Activated naive CD8-positive, alpha-beta T cell treated with anti-CD3 and anti-CD28 coated beads, Interleukin-2, amount 50 U/mL, for 24 hours (primary cell): ENCODE results near the gene ARAF.
"Not testable (repeated sequence)": the region's sequence is repeated elsewhere in the genome, so short reads cannot be mapped to it uniquely, and the experiment has no call there.

ENCODE experiments used
- ATAC-seq: fragments of 150-1000 bp; cut with Tn5 transposase; one replicate; pipeline ENCODE4 v1.10.0; 2021
- DNase-seq: peaks from one replicate; pipeline ENCODE4 v3.0.0; 2021
- H3K27ac Mint-ChIP-seq: one replicate; pipeline ENCODE4 v1.8.0; 2021; ENCODE audit warnings: mild to moderate bottlenecking, mixed read lengths
- H3K27me3 Mint-ChIP-seq: one replicate; pipeline ENCODE4 v1.8.0; 2021; ENCODE audit warnings: mixed read lengths
- H3K36me3 Mint-ChIP-seq: one replicate; pipeline ENCODE4 v1.8.0; 2021; ENCODE audit warnings: low read depth, mixed read lengths
- H3K4me1 Mint-ChIP-seq: one replicate; pipeline ENCODE4 v1.8.0; 2021; ENCODE audit warnings: mixed read lengths
- H3K4me3 Mint-ChIP-seq: one replicate; pipeline ENCODE4 v1.8.0; 2021; ENCODE audit warnings: mild to moderate bottlenecking, moderate library complexity, mixed read lengths
- H3K9me3 Mint-ChIP-seq: one replicate; pipeline ENCODE4 v1.8.0; 2021; ENCODE audit warnings: mixed read lengths

ARAF gene

DNA sequence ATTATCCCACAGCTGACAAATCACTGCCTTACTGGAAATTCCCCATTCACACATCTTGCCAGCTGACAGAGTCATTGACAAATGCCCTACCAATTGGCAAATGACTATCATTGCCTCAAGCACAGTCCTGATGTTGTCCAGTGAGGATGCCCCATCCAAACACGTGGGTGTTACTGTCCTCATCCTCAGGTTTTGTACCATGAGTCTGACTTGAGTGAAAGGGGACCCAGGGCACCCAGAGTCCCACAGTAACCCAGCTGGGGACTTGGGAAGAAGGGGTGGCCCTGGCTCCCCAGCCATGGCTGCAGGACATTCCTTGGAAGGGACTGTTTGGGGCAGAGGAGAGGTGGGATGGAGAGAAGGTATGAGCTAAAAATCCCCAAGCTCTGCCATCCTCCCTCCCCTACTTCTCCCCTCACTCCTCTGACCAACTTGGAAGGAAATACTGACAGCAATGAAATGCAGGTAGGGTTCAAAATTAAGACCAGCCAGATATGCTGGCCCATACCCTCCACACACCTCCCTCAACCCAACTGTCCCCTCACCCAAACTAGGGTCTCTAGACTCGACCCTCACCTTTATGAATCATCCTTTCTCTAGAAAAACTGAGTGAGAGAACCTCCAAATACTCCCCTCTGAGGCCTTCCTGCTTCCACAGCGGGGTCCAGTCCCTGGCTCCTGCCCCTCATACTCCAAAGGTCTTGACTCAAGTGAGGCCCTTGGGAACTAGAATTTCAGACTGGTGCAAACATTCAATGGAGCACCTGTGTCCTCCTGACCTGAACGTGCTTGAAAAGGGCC lies 26.3 kb downstream of the ARAF start:
- H3K27me3 Mint-ChIP-seq = no peaks in the 10 kb centered on the region
- no peaks in the 10 kb centered on the region for H3K9me3 Mint-ChIP-seq
- no peaks in the 10 kb centered on the region for H3K36me3 Mint-ChIP-seq
- H3K27ac Mint-ChIP-seq = no peak overlapping the region
- ATAC-seq (no peak), DNase-seq (no peak)
- no peak overlapping the region for H3K4me3 Mint-ChIP-seq
- H3K4me1 Mint-ChIP-seq = peaks cover 22% of the 10 kb centered on the region

DNA sequence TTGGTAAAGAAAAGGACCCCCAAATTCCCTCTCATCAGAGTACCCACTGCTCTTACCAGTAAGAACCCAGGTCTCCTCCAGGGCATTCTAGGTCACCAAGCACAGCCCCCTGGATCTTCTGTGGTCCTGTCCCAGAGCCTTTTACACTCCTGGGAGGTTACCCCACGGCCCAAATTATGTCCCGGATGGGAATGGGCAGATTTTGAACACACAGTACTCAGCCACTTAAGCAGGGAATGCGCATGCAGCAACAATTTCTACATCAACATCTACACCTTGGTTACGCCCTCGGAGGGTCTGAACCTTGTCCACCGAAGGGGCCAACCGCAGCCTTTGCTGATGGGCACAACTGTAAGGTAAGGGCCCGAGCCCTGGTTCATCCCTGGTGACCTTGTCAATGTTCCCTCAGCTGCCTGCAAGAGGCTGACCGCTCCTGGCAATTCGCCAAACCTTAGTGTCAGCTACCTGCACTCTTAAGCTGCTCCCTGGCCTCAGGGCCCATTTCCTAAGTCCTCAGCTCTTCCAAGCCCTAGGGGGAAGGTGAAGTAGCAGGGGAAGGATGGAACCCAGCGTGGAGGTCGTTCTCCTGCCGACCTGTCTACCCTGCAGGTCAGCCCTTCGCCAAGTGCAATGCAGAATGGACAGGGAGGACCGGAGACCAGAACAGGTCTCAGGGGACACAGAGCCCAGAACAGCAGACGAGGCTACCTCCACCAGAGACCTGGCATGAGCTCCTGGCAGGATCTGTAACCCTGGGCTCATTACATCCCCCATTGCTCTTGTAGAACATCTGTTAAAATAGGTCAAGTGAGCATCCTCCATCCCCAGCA lies 27.1 kb downstream of the ARAF start:
- DNase-seq = no peak
- Mint-ChIP-seq H3K4me1 (peaks cover 19% of the 10 kb centered on the region), H3K36me3 (no peaks in the 10 kb centered on the region), H3K27me3 (no peaks in the 10 kb centered on the region), H3K27ac (no peak overlapping the region), H3K9me3 (no peaks in the 10 kb centered on the region), H3K4me3 (no peak overlapping the region)
- no peak for ATAC-seq

DNA sequence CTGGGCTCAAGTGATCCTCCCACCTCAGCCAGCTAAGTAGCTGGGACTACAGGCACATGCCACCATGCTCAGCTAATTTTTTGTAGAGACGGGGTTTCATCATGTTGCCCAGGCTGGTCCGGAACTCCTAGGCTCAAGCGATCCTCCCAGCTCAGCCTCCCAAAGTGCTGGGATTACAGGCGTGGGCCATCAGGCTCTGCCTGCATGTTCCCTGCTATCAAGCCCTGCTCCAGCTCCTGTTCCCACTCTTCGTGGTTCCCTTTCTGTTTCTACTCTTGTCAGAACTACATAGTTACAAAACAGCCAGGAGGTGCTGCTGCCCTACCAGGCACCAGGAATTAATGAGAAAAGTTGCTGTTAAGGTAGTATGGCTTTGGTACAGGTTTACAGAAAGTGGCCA lies 30.0 kb downstream of the ARAF start:
- no peak overlapping the region for H3K27ac Mint-ChIP-seq
- H3K27me3 Mint-ChIP-seq = no peaks in the 10 kb centered on the region
- no peaks in the 10 kb centered on the region for H3K36me3 Mint-ChIP-seq
- peaks cover 5% of the 10 kb centered on the region for H3K4me1 Mint-ChIP-seq
- DNase-seq = no peak
- H3K9me3 Mint-ChIP-seq = no peaks in the 10 kb centered on the region
- ATAC-seq = no peak
- no peak overlapping the region for H3K4me3 Mint-ChIP-seq

DNA sequence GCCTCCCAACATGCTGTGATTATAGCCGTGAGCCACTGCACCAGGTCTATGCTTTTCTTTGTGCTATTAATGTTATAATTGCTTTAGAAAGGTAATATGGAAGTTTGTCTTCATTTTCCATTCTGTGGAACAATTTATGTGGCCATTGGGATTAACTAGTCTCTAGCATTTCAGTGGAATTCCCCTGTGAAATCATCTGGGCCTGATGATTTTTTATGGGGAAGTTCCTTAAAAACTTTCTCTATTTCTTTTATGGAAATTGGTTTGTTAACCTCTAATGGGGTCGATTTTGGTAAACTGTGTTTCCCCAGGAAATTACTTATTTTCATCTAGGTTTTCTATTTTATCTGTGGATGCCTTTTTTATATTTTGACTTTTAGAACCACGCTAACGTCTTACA lies 32.5 kb downstream of the ARAF start:
- Mint-ChIP-seq H3K9me3 (peaks cover 10% of the 10 kb centered on the region), H3K4me1 (peaks cover 8% of the 10 kb centered on the region), H3K4me3 (no peak overlapping the region), H3K36me3 (peaks cover 2% of the 10 kb centered on the region), H3K27ac (no peak overlapping the region), H3K27me3 (no peaks in the 10 kb centered on the region)
- ATAC-seq (no peak), DNase-seq (no peak)

DNA sequence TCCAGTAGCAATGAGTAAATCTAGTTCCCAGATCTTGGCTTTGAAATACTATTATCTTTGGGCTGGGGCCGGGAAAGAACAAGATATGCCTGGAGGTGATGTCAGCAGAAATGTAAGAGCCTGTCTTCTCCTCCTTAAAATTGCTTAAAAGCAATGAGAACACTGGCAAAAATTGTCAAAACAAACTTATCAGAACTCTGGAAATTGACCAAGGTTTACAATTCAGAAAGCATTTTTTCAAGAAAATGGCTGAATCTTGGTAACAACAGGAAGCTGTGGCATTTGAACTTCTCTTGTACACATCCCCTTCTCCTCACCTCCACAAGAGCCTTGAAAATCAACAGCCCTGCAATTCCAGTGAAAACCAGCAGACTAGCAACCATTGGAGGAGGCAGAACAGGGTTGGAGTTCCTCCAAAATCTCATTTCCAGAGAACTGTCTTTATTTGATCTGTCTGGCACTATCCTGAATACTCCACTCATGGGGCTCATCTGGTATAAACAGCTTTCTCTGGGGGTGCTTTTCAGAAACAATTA lies 34.8 kb downstream of the ARAF start:
- no peaks in the 10 kb centered on the region for H3K27me3 Mint-ChIP-seq
- peaks cover 14% of the 10 kb centered on the region for H3K9me3 Mint-ChIP-seq
- ATAC-seq = no peak
- peaks cover 2% of the 10 kb centered on the region for H3K36me3 Mint-ChIP-seq
- DNase-seq = no peak
- H3K27ac Mint-ChIP-seq = no peak overlapping the region
- no peak overlapping the region for H3K4me3 Mint-ChIP-seq
- peaks cover 8% of the 10 kb centered on the region for H3K4me1 Mint-ChIP-seq

DNA sequence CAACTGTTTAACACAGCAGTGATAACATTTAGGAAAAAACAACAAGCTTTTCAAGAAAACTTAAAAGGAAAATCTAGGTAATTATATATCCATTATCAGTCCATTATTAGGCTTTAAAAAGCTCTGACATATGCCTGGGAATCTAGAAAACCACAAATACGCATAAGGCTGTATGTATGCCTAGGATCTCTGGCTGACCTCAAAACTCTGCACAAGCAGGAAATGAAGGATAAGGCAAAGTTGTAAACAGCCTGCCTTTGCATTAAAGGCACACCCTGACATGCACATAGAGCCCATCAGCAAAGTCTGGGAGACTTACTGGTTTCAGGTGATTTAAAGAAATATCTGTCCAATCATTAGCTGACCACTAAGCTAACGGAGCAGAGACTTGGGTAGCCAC lies 35.3 kb downstream of the ARAF start:
- peaks cover 2% of the 10 kb centered on the region for H3K36me3 Mint-ChIP-seq
- ATAC-seq (no peak), DNase-seq (no peak)
- no peaks in the 10 kb centered on the region for H3K27me3 Mint-ChIP-seq
- no peak overlapping the region for H3K27ac Mint-ChIP-seq
- H3K4me1 Mint-ChIP-seq = peaks cover 8% of the 10 kb centered on the region
- peaks cover 15% of the 10 kb centered on the region for H3K9me3 Mint-ChIP-seq
- no peak overlapping the region for H3K4me3 Mint-ChIP-seq

DNA sequence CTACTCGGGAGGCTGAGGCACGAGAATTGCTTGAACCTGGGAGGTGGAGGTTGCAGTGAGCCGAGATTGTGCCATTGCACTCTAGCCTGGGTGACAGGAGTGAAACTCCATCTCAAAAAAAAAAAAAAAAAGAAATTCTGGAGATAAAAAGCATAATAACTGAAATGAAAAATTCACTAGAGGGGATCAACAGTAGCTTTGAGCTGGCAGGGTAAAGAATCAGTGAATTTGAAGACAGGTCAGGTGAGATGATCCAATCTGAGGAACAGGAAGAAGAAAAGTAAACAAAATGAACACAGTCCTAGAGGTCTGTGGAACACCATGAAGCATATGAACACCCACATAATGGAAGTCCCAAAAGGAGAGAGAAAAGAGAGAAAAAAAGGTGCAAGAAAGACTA lies 36.2 kb downstream of the ARAF start:
- DNase-seq = no peak
- Mint-ChIP-seq H3K4me1 (peaks cover 8% of the 10 kb centered on the region), H3K9me3 (peaks cover 15% of the 10 kb centered on the region), H3K27ac (no peak overlapping the region), H3K4me3 (no peak overlapping the region), H3K27me3 (no peaks in the 10 kb centered on the region), H3K36me3 (peaks cover 2% of the 10 kb centered on the region)
- no peak for ATAC-seq

DNA sequence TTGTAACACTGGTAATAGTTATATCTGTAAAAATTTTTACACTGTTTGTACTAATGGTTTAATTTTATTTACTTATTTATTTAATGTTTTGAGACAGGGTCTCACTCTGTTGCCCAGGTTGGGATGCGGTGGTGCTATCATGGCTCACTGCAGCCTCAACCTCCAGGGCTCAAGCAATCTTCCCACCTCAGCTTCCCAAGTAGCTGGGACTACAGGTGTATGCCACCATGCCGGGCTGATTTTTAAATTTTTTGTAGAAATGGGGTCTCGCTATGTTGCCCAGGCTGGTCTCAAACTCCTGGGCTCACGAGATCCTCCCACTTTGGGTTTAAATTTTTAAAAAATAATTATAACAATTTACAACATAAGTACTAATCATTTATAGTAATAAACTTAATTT lies 42.1 kb downstream of the ARAF start:
- H3K4me3 Mint-ChIP-seq, H3K4me1 Mint-ChIP-seq, H3K9me3 Mint-ChIP-seq, ATAC-seq, H3K27me3 Mint-ChIP-seq, H3K36me3 Mint-ChIP-seq, DNase-seq, H3K27ac Mint-ChIP-seq: not testable (repeated sequence)

DNA sequence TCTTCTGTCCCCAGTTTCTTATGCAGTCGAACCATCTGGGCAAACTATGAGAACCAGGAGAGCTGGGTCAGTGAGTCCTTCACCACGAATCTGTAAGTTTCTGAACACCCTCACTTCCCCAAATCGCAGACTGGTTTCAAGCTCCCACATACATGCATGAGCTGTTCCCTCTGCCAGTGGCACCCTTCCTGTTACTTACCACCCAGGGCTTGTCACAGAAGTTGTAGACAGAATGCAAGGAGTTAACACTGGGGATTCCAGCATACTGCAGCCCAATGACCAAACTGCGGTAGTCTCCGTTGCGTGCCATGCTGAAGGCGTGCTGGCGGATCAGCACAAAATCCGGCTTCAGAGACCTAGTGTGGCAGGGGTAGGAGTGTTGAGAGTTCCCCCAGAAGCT lies 44.0 kb downstream of the ARAF start:
- Mint-ChIP-seq H3K27ac (no peak overlapping the region), H3K4me1 (peaks cover 4% of the 10 kb centered on the region), H3K27me3 (no peaks in the 10 kb centered on the region), H3K4me3 (no peak overlapping the region), H3K9me3 (peaks cover 5% of the 10 kb centered on the region), H3K36me3 (no peaks in the 10 kb centered on the region)
- ATAC-seq = no peak
- DNase-seq = no peak

DNA sequence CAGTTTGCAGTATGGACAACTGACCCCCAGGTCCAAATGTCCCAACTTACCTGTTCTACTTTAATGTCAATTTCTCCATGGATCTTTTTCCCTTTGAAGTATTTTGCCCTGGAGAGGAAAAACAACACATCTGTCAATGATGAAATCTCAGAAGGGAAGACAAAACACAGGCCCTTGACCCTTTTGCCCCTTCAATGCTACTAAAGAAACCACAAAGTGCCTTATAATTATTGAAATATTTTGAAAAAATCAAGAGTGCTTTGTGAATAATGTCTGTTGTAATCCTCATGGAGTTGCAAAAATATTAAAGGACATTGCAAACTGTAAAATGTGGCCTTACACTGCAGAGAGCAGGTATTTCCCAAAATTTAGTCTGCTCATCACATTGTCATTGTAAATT lies 46.1 kb downstream of the ARAF start:
- ATAC-seq = no peak
- H3K4me3 Mint-ChIP-seq = no peak overlapping the region
- no peaks in the 10 kb centered on the region for H3K27me3 Mint-ChIP-seq
- no peak for DNase-seq
- H3K36me3 Mint-ChIP-seq = no peaks in the 10 kb centered on the region
- peaks cover 4% of the 10 kb centered on the region for H3K4me1 Mint-ChIP-seq
- H3K27ac Mint-ChIP-seq = no peak overlapping the region
- H3K9me3 Mint-ChIP-seq = no peaks in the 10 kb centered on the region

DNA sequence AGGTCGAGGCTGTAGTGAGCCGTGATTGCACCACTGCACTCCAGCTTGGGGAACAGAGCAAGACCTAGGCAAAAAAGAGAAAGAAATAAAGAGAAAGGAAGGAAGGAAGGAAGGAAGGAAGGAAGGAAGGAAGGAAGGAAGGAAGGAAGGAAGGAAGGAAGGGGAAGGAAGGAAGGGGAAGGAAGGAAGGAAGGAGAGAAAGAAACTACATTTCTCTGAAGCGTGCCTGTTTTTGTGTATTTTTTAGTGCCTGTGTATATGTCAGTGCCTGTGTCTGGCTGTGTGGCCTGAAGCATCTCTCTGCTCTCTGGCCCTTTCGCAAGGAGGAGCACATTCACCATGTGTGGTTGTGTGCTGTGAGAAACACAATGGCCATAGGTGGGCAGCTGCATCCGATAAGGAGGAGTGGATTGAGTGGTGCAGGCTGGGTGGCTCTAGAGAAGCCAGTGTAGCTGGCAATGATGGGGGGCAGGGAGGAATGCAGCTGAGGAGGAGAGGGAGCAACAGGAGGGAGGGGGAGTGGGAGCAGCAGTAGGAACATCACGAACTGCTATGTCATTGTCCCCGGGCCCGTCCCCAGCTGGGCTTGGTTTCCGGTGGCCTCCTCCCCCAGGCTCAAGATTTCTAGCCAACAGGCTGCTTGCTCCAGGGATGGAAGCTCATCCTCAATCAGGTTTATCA lies 47.3 kb downstream of the ARAF start:
- no peak for ATAC-seq
- Mint-ChIP-seq H3K9me3 (no peaks in the 10 kb centered on the region), H3K27ac (no peak overlapping the region), H3K36me3 (no peaks in the 10 kb centered on the region), H3K27me3 (no peaks in the 10 kb centered on the region), H3K4me1 (peaks cover 4% of the 10 kb centered on the region), H3K4me3 (no peak overlapping the region)
- DNase-seq = no peak

DNA sequence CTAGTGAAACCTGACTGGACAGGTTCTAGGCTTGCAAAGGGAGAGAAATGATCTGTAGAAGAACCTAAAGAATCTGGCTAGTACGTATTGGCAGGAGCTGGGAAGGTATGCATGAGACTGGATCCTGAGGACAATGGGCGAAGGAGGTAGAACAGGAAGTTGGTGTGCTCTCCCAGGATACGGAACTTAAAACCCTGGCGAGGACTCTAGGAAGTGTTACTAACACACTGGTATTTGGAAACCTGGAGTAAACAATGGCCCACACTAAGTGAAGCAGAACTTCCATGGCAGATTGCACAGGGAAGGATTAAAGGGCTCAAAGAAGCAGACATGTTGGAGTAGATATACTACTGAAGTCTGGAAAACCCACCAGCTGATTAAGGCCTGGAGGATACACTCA lies 49.5 kb downstream of the ARAF start:
- Mint-ChIP-seq H3K27ac (no peak overlapping the region), H3K4me3 (no peak overlapping the region), H3K4me1 (peaks cover 4% of the 10 kb centered on the region), H3K27me3 (no peaks in the 10 kb centered on the region), H3K9me3 (no peaks in the 10 kb centered on the region), H3K36me3 (no peaks in the 10 kb centered on the region)
- ATAC-seq (no peak), DNase-seq (no peak)

DNA sequence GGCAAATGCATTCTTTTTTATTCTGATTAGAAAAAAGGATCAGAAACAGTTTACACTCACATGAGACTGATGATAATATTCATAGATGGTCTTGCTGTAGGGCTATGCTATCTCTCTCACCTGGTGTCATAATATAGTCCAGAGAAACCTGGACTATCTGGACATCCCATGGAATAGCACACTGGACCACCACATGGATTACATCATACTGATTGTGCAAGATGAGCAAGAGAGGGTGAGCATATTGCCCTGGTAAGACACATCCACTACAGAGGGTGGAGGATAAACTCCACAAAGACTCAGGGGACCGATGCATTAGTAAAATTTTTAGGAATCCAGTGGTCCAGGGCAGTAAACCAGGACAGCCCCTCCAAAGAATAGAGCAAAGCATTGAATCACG lies 50.5 kb downstream of the ARAF start:
- peaks cover 4% of the 10 kb centered on the region for H3K4me1 Mint-ChIP-seq
- H3K36me3 Mint-ChIP-seq = no peaks in the 10 kb centered on the region
- H3K9me3 Mint-ChIP-seq = no peaks in the 10 kb centered on the region
- no peak overlapping the region for H3K27ac Mint-ChIP-seq
- no peak for DNase-seq
- no peaks in the 10 kb centered on the region for H3K27me3 Mint-ChIP-seq
- no peak overlapping the region for H3K4me3 Mint-ChIP-seq
- ATAC-seq = no peak

DNA sequence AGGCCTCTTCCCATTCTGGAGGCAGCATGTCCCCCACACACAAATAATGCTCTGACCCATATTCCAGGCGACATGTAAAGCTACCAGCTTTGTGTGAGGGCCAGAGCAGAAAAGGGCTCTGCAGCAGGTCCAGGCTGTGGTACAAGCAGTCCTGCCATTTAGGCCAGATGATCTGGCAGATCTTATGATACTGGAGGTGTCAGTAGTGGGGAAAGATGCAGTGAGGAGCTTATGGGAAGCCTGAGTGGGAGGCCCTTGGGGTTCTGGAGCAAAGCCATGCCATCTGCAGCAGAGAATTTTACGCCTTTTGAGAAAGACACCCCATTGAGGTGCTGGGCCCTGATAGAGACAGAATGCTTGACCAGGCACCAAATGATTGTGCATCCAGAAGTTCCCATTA lies 50.9 kb downstream of the ARAF start:
- Mint-ChIP-seq H3K27ac (no peak overlapping the region), H3K4me3 (no peak overlapping the region), H3K27me3 (peaks cover 2% of the 10 kb centered on the region), H3K4me1 (peaks cover 4% of the 10 kb centered on the region), H3K36me3 (no peaks in the 10 kb centered on the region), H3K9me3 (no peaks in the 10 kb centered on the region)
- DNase-seq (no peak), ATAC-seq (no peak)

DNA sequence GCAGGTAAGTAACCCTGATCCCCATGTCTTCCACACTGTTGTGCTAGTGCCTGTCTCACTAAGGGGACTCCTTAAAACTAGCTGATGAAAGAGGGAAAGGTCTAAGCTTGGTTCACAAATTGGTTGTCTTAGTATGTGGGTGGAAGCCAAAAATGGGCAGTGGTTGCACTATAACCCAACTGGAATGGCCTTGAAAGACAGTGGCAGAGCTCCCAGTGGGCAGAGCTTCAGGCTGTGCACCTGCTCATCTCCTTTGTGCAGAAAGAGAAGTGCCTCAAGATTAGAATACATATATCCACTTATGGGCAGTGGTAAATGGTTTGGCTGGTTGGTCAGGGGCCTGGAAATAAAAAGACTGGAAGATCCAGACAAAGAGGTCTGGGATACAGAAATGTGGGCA lies 51.4 kb downstream of the ARAF start:
- H3K27ac Mint-ChIP-seq = no peak overlapping the region
- no peak for ATAC-seq
- no peak overlapping the region for H3K4me3 Mint-ChIP-seq
- no peak for DNase-seq
- H3K9me3 Mint-ChIP-seq = no peaks in the 10 kb centered on the region
- H3K4me1 Mint-ChIP-seq = peaks cover 4% of the 10 kb centered on the region
- no peaks in the 10 kb centered on the region for H3K36me3 Mint-ChIP-seq
- H3K27me3 Mint-ChIP-seq = peaks cover 2% of the 10 kb centered on the region
